HCT116 (cell line): ENCODE data around the gene WWTR1. TPM values are rescaled to one million over a fixed set of nuclear protein-coding genes. Genes with fewer than 3 reads are reported as not detected.
A peak's percentile ranks its signal among the peaks of the same experiment; 100 is the strongest.

Experiments used
- ATAC-seq: fragments of 200-7000 bp; cut with Tn5 transposase; 2 replicates; pipeline ENCODE4 v1.9.1; 2020; ENCODE audit warnings: mild to moderate bottlenecking, moderate library complexity
- BruUV-seq: library from RNA; stranded (reverse); fragments of 400-500 nt; replicated peaks from 2 replicates; lab custom pipeline; 2021; lab: Mats Ljungman, UMichigan
- CTCF ChIA-PET: fragments of 300-600 bp; sonication (Branson Sonifier 250); formaldehyde crosslinking; loops from one replicate; lab custom pipeline; 2021; ENCODE audit warnings: antibody characterized with exemption; lab: Charles Lee
- POLR2A ChIA-PET: fragments of 300-600, 350-600 bp; sonication (Branson Sonifier 250); formaldehyde crosslinking; loops from one replicate; lab custom pipeline; 2021; ENCODE audit warnings: antibody characterized with exemption; lab: Charles Lee
- RAD21 ChIA-PET, 2 experiments: fragments of 300-600 bp; sonication (Branson Sonifier 250); formaldehyde crosslinking; loops; one replicate each; lab custom pipeline; 2023; ENCODE audit warnings: low total read pairs in 2 of 2; ENCODE audit not compliant: uncharacterized antibody in 2 of 2, unreplicated experiment in 2 of 2, low non-redundant PET in 1 of 2; lab: Charles Lee
- DNase-seq: peaks from one replicate; pipeline ENCODE4 v3.0.0-alpha.2; 2010; ENCODE audit warnings: low read depth, low spot score
- H2AFZ ChIP-seq: fragments of 200-600 bp; shearing (Covaris generic), sonication (generic); 2 replicates; pipeline ENCODE4 v1.6.1; 2017; ENCODE audit warnings: low read depth, mixed run types, mixed read lengths, antibody characterized with exemption, low read length; ENCODE audit not compliant: poor library complexity, severe bottlenecking
- H3K27ac ChIP-seq: 2 replicates; pipeline ENCODE4 v1.5.1; 2012; ENCODE audit warnings: low read depth, low read length
- H3K27me3 ChIP-seq: fragments of 200-600 bp; sonication (generic); 2 replicates; pipeline ENCODE4 v1.6.1; 2016; ENCODE audit warnings: mixed run types, low read length, mixed read lengths; ENCODE audit not compliant: insufficient read depth
- H3K36me3 ChIP-seq, 2 experiments: fragments of 200-500 bp in 1 of 2; fragments of 200-600 bp in 1 of 2; sonication (Bioruptor generic) in 1 of 2; sonication (generic) in 1 of 2; 2 replicates each; pipeline versions ENCODE4 v1.5.1 to v1.6.1; 2014 to 2016; ENCODE audit warnings: low read length in 2 of 2, inconsistent platforms in 1 of 2, mixed read lengths in 1 of 2, mixed run types in 1 of 2; ENCODE audit not compliant: insufficient read depth in 2 of 2, control insufficient read depth in 1 of 2
- H3K4me1 ChIP-seq, 2 experiments: fragments of 200-600 bp in 1 of 2; sonication (generic) in 1 of 2; 2 replicates each; pipeline versions ENCODE4 v1.5.1 to v1.6.1; 2012 to 2017; ENCODE audit warnings: low read length in 2 of 2, inconsistent platforms in 1 of 2, mild to moderate bottlenecking in 1 of 2, mixed read lengths in 1 of 2, mixed run types in 1 of 2, moderate library complexity in 1 of 2; ENCODE audit not compliant: insufficient read depth in 2 of 2, control insufficient read depth in 1 of 2
- H3K4me2 ChIP-seq: fragments of 200-600 bp; sonication (generic); 2 replicates; pipeline ENCODE4 v1.6.1; 2017; ENCODE audit warnings: mixed run types, low read length, mixed read lengths
- H3K4me3 ChIP-seq, 2 experiments: fragments of 200-600 bp in 1 of 2; sonication (generic) in 1 of 2; replicated peaks in 1 of 2; 2 replicates each; pipeline ENCODE4 v1.5.1; 2011 to 2016; ENCODE audit warnings: low read length in 2 of 2, control low read depth in 1 of 2, low read depth in 1 of 2, mild to moderate bottlenecking in 1 of 2, mixed read lengths in 1 of 2, mixed run types in 1 of 2
- H3K79me2 ChIP-seq: fragments of 200-600 bp; sonication (generic); 2 replicates; pipeline ENCODE4 v1.6.1; 2017; ENCODE audit warnings: mild to moderate bottlenecking, mixed run types, low read length, moderate library complexity, mixed read lengths; ENCODE audit not compliant: insufficient read depth
- H3K9ac ChIP-seq: fragments of 200-600 bp; sonication (generic); 2 replicates; pipeline ENCODE4 v1.6.1; 2016; ENCODE audit warnings: low read length, mixed read lengths
- H3K9me2 ChIP-seq: fragments of 200-600 bp; sonication (generic), shearing (Covaris generic); 2 replicates; pipeline ENCODE4 v1.6.1; 2017; ENCODE audit warnings: mixed run types, mild to moderate bottlenecking, moderate library complexity; ENCODE audit not compliant: insufficient read depth
- H3K9me3 ChIP-seq, 2 experiments: fragments of 200-500 bp in 1 of 2; fragments of 200-600 bp in 1 of 2; sonication (Bioruptor generic) in 1 of 2; sonication (generic) in 1 of 2; 2 replicates each; pipeline ENCODE4 v1.6.1; 2014 to 2017; ENCODE audit warnings: low read length in 2 of 2, mixed read lengths in 2 of 2, inconsistent platforms in 1 of 2, low read depth in 1 of 2, mild to moderate bottlenecking in 1 of 2, mixed run types in 1 of 2, moderate library complexity in 1 of 2; ENCODE audit not compliant: control insufficient read depth in 1 of 2, insufficient read depth in 1 of 2
- H4K20me1 ChIP-seq: fragments of 200-600 bp; sonication (generic), shearing (Covaris generic); 2 replicates; pipeline ENCODE4 v1.6.1; 2017; ENCODE audit warnings: mixed run types, mild to moderate bottlenecking, moderate library complexity; ENCODE audit not compliant: insufficient read depth
- CEBPB ChIP-seq: IDR thresholded peaks from 2 replicates; pipeline ENCODE4 v1.6.1; 2012; ENCODE audit warnings: low read depth
- EGR1 ChIP-seq: IDR thresholded peaks from 2 replicates; pipeline ENCODE4 v1.6.1; 2012; ENCODE audit warnings: low read depth
- FOSL1 ChIP-seq: IDR thresholded peaks from 2 replicates; pipeline ENCODE4 v1.6.1; 2012; ENCODE audit warnings: low read depth
- JUND ChIP-seq: IDR thresholded peaks from 2 replicates; pipeline ENCODE4 v1.6.1; 2012
- MAX ChIP-seq: IDR thresholded peaks from 2 replicates; pipeline ENCODE4 v1.6.1; 2012
- POLR2A ChIP-seq: IDR thresholded peaks from 2 replicates; pipeline ENCODE4 v1.7.0; 2011; ENCODE audit warnings: borderline replicate concordance; ENCODE audit not compliant: insufficient read depth, insufficient read length; ENCODE audit errors: extremely low read depth
- RAD21 ChIP-seq: IDR thresholded peaks from 2 replicates; pipeline ENCODE4 v1.6.1; 2012; ENCODE audit warnings: low read depth, mild to moderate bottlenecking
- SIN3A ChIP-seq: IDR thresholded peaks from 2 replicates; pipeline ENCODE4 v1.6.1; 2012; ENCODE audit warnings: low read depth
- SP1 ChIP-seq: IDR thresholded peaks from 2 replicates; pipeline ENCODE4 v1.6.1; 2012; ENCODE audit warnings: low read depth
- SRF ChIP-seq: IDR thresholded peaks from 2 replicates; pipeline ENCODE4 v1.6.1; 2012; ENCODE audit warnings: low read depth
- intact Hi-C: fragments of 100-400 bp; cut with micrococcal nuclease; formaldehyde crosslinking; loops from 2 replicates; pipeline ENCODE4 v1.10.0; 2022
- total RNA-seq: library from RNA; stranded (reverse); gene quantifications from one replicate; pipeline ENCODE4 v1.2.1, GENCODE V29; 2021; ENCODE audit not compliant: unreplicated experiment
- TF ChIP-seq, protein P1 (sequence below): IDR thresholded peaks from 2 replicates; pipeline ENCODE4 v1.6.1; 2012; ENCODE audit warnings: low read depth
- TF ChIP-seq, protein P2 (sequence below): IDR thresholded peaks from 2 replicates; pipeline ENCODE4 v1.6.1; 2011; ENCODE audit warnings: mild to moderate bottlenecking, low read length, moderate library complexity; ENCODE audit not compliant: insufficient replicate concordance; ENCODE audit errors: extremely low read depth

The WWTR1 gene
- total RNA-seq, 1 experiment from 2014 or later: 46.9 TPM

GRCh38 chr3:149554826-149555225, 103.0 kb downstream of the WWTR1 start:
- BruUV-seq: no TSS peak
- intact Hi-C loops: no loop called here
- RAD21 ChIA-PET: no interaction called here

More at GRCh38 chr3:149554826-149555225, 103.0 kb downstream of the WWTR1 start:
- H3K4me2 ChIP-seq: peak overlapping the region; percentile 42
- H3K79me2 ChIP-seq: peaks cover 7% of the 10 kb centered on the region; the same call in 1 of the 2 replicates
- no peaks in the 10 kb centered on the region for H3K27me3 ChIP-seq
- CTCF ChIA-PET: interaction anchor here (0.5 to 1.2 kb wide), 2 partner anchors 14 to 15 kb away, joined by 3 to 7 read pairs; no protein-coding TSS in a partner anchor
- no peaks in the 10 kb centered on the region for H3K36me3 ChIP-seq
- peak overlapping the region; percentile 26; the same call in 1 of the 2 replicates for H3K27ac ChIP-seq
- H3K9ac ChIP-seq: peak overlapping the region; percentile 14; the same call in 1 of the 2 replicates
- no peaks in the 10 kb centered on the region for H3K9me2 ChIP-seq
- no peaks in the 10 kb centered on the region for H4K20me1 ChIP-seq
- no peaks in the 10 kb centered on the region for H3K9me3 ChIP-seq
- no peak overlapping the region for H3K4me3 ChIP-seq
- ATAC-seq (0 out of 2 replicates have a peak, but pooled peaks have one; percentile 20), DNase-seq (peak; percentile 49)
- H3K4me1 ChIP-seq: peaks cover 8 to 25% of the 10 kb centered on the region in 2 experiments; a peak in 3 of 4 replicates
- H2AFZ ChIP-seq: no peak overlapping the region
- POLR2A ChIA-PET: interaction anchor here (1.1 to 1.7 kb wide), 2 partner anchors 15 to 21 kb away, joined by 3 to 6 read pairs; no protein-coding TSS in a partner anchor
- TF ChIP-seq SP1 (peak; percentile 74), MAX (peak; percentile 48; the same call in 1 of the 2 replicates), CEBPB (peak; percentile 91), SRF (peak; percentile 27; the same call in 1 of the 2 replicates), EGR1 (no peak), POLR2A (no peak), RAD21 (0 out of 2 replicates have a peak, but pooled peaks have one; percentile 5), FOSL1 (peak; percentile 82), JUND (peak; percentile 76), SIN3A (0 out of 2 replicates have a peak, but pooled peaks have one; percentile 18)
- TF ChIP-seq, protein P1, sequence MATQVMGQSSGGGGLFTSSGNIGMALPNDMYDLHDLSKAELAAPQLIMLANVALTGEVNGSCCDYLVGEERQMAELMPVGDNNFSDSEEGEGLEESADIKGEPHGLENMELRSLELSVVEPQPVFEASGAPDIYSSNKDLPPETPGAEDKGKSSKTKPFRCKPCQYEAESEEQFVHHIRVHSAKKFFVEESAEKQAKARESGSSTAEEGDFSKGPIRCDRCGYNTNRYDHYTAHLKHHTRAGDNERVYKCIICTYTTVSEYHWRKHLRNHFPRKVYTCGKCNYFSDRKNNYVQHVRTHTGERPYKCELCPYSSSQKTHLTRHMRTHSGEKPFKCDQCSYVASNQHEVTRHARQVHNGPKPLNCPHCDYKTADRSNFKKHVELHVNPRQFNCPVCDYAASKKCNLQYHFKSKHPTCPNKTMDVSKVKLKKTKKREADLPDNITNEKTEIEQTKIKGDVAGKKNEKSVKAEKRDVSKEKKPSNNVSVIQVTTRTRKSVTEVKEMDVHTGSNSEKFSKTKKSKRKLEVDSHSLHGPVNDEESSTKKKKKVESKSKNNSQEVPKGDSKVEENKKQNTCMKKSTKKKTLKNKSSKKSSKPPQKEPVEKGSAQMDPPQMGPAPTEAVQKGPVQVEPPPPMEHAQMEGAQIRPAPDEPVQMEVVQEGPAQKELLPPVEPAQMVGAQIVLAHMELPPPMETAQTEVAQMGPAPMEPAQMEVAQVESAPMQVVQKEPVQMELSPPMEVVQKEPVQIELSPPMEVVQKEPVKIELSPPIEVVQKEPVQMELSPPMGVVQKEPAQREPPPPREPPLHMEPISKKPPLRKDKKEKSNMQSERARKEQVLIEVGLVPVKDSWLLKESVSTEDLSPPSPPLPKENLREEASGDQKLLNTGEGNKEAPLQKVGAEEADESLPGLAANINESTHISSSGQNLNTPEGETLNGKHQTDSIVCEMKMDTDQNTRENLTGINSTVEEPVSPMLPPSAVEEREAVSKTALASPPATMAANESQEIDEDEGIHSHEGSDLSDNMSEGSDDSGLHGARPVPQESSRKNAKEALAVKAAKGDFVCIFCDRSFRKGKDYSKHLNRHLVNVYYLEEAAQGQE: no peak
- TF ChIP-seq, protein P2, sequence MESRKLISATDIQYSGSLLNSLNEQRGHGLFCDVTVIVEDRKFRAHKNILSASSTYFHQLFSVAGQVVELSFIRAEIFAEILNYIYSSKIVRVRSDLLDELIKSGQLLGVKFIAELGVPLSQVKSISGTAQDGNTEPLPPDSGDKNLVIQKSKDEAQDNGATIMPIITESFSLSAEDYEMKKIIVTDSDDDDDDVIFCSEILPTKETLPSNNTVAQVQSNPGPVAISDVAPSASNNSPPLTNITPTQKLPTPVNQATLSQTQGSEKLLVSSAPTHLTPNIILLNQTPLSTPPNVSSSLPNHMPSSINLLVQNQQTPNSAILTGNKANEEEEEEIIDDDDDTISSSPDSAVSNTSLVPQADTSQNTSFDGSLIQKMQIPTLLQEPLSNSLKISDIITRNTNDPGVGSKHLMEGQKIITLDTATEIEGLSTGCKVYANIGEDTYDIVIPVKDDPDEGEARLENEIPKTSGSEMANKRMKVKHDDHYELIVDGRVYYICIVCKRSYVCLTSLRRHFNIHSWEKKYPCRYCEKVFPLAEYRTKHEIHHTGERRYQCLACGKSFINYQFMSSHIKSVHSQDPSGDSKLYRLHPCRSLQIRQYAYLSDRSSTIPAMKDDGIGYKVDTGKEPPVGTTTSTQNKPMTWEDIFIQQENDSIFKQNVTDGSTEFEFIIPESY: no peak
